PC-9 (cell line): ENCODE measurements around the gene IL5. TPM values are rescaled to one million over a fixed set of nuclear protein-coding genes. Genes with fewer than 3 reads are reported as not detected.

Source experiments
- BruUV-seq: library from RNA; stranded (reverse); fragments of 400-500 nt; replicated peaks from 2 replicates; lab custom pipeline; 2021; lab: Mats Ljungman, UMichigan
- CTCF ChIA-PET: fragments of 300-600 bp; sonication (Branson Sonifier 250); formaldehyde crosslinking; loops from one replicate; lab custom pipeline; 2022; ENCODE audit warnings: antibody characterized with exemption; lab: Charles Lee
- POLR2A ChIA-PET: fragments of 300-600 bp; sonication (Branson Sonifier 250); formaldehyde crosslinking; loops from one replicate; lab custom pipeline; 2022; ENCODE audit warnings: antibody characterized with exemption; ENCODE audit not compliant: unreplicated experiment; lab: Charles Lee
- DNase-seq, 2 experiments: peaks; one replicate each; pipeline versions ENCODE4 v3.0.0 to v3.0.0-alpha.2; 2015 to 2022; ENCODE audit warnings: mixed read lengths in 1 of 2
- H2AFZ ChIP-seq: fragments of 200-600 bp; sonication (generic); 2 replicates; pipeline ENCODE4 v1.8.1; 2017; ENCODE audit warnings: antibody characterized with exemption
- H3F3A ChIP-seq: fragments of 200-600 bp; sonication (generic); 2 replicates; pipeline ENCODE4 v1.8.1; 2017; ENCODE audit warnings: antibody characterized with exemption, mild to moderate bottlenecking, low read depth; ENCODE audit not compliant: insufficient read depth
- H3K27ac ChIP-seq: fragments of 200-600 bp; sonication (generic); 2 replicates; pipeline ENCODE4 v1.6.1; 2016; ENCODE audit warnings: mixed run types
- H3K27me3 ChIP-seq: fragments of 200-600 bp; sonication (generic); 2 replicates; pipeline ENCODE4 v1.6.1; 2016; ENCODE audit warnings: low read depth, mixed run types; ENCODE audit not compliant: insufficient read depth
- H3K36me3 ChIP-seq: fragments of 200-600 bp; sonication (generic); 2 replicates; pipeline ENCODE4 v1.6.1; 2016; ENCODE audit warnings: low read depth, mixed run types
- H3K4me1 ChIP-seq: fragments of 200-600 bp; sonication (generic); replicated peaks from 2 replicates; pipeline ENCODE4 v1.6.1; 2016; ENCODE audit warnings: mixed run types; ENCODE audit not compliant: insufficient read depth
- H3K4me2 ChIP-seq: fragments of 200-600 bp; sonication (generic); 2 replicates; pipeline ENCODE4 v1.6.1; 2017; ENCODE audit warnings: mixed run types
- H3K4me3 ChIP-seq: fragments of 200-600 bp; sonication (generic); 2 replicates; pipeline ENCODE4 v1.6.1; 2016; ENCODE audit warnings: mixed run types
- H3K79me2 ChIP-seq: fragments of 200-600 bp; sonication (generic); 2 replicates; pipeline ENCODE4 v1.6.1; 2017; ENCODE audit warnings: low read depth, mixed run types
- H3K9me2 ChIP-seq: fragments of 200-600 bp; sonication (generic); 2 replicates; pipeline ENCODE4 v1.8.1; 2017; ENCODE audit warnings: mild to moderate bottlenecking; ENCODE audit not compliant: insufficient read depth
- H3K9me3 ChIP-seq: fragments of 200-600 bp; sonication (generic); 2 replicates; pipeline ENCODE4 v1.8.1; 2016; ENCODE audit warnings: low read depth; ENCODE audit not compliant: insufficient read depth
- H4K20me1 ChIP-seq: fragments of 200-600 bp; sonication (generic); 2 replicates; pipeline ENCODE4 v1.8.1; 2017; ENCODE audit not compliant: insufficient read depth
- CTCF ChIP-seq: fragments of 200-600 bp; sonication (generic); conservative IDR thresholded peaks from 2 replicates; pipeline ENCODE4 v1.6.1; 2017; ENCODE audit warnings: mixed run types, antibody characterized with exemption, mild to moderate bottlenecking, moderate library complexity
- EZH2 ChIP-seq: fragments of 200-600 bp; sonication (generic); IDR thresholded peaks from 2 replicates; pipeline ENCODE4 v1.8.0; 2017; ENCODE audit warnings: antibody characterized with exemption, low read depth
- intact Hi-C: fragments of 100-400 bp; cut with micrococcal nuclease; formaldehyde crosslinking; loops from one replicate; pipeline ENCODE4 v1.10.0; 2022; ENCODE audit not compliant: unreplicated experiment
- total RNA-seq: library from RNA; stranded (reverse); gene quantifications from 2 replicates; pipeline ENCODE4 v1.2.3, GENCODE V29; 2021

The IL5 gene
- total RNA-seq, 1 experiment from 2014 or later: not detected

- ChIA-PET POLR2A (no interaction called here), CTCF (interaction anchor here (1.0 to 1.3 kb wide), 2 partner anchors 35 to 115 kb away, joined by 3 to 8 read pairs; no protein-coding TSS in a partner anchor)
- H3K36me3 ChIP-seq: no peaks in the 10 kb centered on the region
- no peaks in the 10 kb centered on the region for H4K20me1 ChIP-seq
- H3K9me3 ChIP-seq: no peaks in the 10 kb centered on the region; the same call in 1 of the 2 replicates
- no peak overlapping the region for H2AFZ ChIP-seq
- BruUV-seq: no TSS peak
- no peak overlapping the region for H3K4me3 ChIP-seq
- peaks cover 46% of the 10 kb centered on the region for H3K4me1 ChIP-seq
- DNase-seq: no peak
- intact Hi-C loops: loop anchor here (1.0 to 2.0 kb wide), 2 partner anchors 115 to 437 kb away; no protein-coding TSS in a partner anchor
- peaks cover 31% of the 10 kb centered on the region for H3F3A ChIP-seq
- no peaks in the 10 kb centered on the region for H3K9me2 ChIP-seq
- TF ChIP-seq CTCF: no peak
- TF ChIP-seq EZH2: no peak
- no peak overlapping the region for H3K27ac ChIP-seq
- no peaks in the 10 kb centered on the region for H3K27me3 ChIP-seq
- H3K79me2 ChIP-seq: no peaks in the 10 kb centered on the region
- H3K4me2 ChIP-seq: no peak overlapping the region
These were observed 41.7 kb downstream of the IL5 start for GRCh38 chr5:132501629-132501956.

DNA sequence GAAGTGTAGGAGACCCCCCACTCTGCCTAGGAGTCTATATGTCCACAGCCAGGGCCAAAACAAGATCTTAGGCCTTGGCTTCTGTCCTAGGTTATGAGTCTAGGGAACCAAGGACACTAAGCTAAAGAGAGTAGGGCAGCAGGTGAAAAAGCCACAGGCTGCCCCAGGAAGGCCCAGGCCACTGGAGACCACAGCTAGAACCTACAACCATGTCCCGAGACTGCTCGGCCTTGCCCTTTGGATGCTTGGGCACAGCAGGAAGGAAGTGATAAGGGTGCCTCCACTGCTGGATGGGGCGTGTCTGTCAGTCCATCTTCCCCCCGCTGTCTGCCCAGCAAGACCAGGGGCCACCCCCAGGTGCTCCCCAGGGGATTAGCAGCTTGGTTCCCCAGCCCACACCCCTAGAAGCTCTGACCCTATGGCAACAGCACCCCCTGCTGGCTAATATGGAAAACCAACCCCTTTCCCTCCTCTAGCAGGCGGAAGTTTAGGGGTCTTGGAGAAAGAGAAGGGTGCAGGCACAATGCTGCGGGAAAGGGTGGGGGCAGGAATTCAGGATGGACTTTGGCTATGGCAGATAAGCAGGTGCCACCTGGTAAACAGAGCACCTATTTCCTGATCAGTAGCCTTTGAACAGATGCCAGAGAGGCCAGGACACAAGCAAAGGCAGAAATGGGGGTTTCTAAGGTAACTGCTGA, 42.2 kb downstream of the IL5 start:
- POLR2A ChIA-PET: no interaction called here
- DNase-seq: peak in 1 of 2 experiments; percentile 45
- Histone ChIP-seq H3F3A (peaks cover 30% of the 10 kb centered on the region), H3K79me2 (no peaks in the 10 kb centered on the region), H3K36me3 (no peaks in the 10 kb centered on the region), H3K27me3 (no peaks in the 10 kb centered on the region), H4K20me1 (no peaks in the 10 kb centered on the region), H3K9me3 (no peaks in the 10 kb centered on the region; the same call in 1 of the 2 replicates), H3K4me1 (peaks cover 46% of the 10 kb centered on the region), H3K9me2 (no peaks in the 10 kb centered on the region), H3K4me2 (no peak overlapping the region), H3K4me3 (no peak overlapping the region), H2AFZ (no peak overlapping the region), H3K27ac (no peak overlapping the region)
- no TSS peak for BruUV-seq
- TF ChIP-seq EZH2 (no peak), CTCF (peak; percentile 89)
- intact Hi-C loops: loop anchor here (1.0 to 2.0 kb wide), 2 partner anchors 115 to 436 kb away; no protein-coding TSS in a partner anchor
- CTCF ChIA-PET: interaction anchor here (0.9 to 1.3 kb wide), 3 partner anchors 35 to 263 kb away, joined by 3 to 8 read pairs (median 3); no protein-coding TSS in a partner anchor

GRCh38 chr5:132500244-132500930, 42.9 kb downstream of the IL5 start:
- no peak for DNase-seq
- CTCF ChIA-PET: interaction anchor here (0.6 to 1.3 kb wide), 3 partner anchors 113 to 420 kb away, joined by 3 to 8 read pairs (median 4); no protein-coding TSS in a partner anchor
- no peaks in the 10 kb centered on the region for H3K27me3 ChIP-seq
- peaks cover 49% of the 10 kb centered on the region for H3K4me1 ChIP-seq
- no peak for TF ChIP-seq EZH2
- no peak for TF ChIP-seq CTCF
- H3K9me2 ChIP-seq: no peaks in the 10 kb centered on the region
- intact Hi-C loops: loop anchor here (2.0 kb wide), 1 partner anchor 436 kb away; no protein-coding TSS in a partner anchor
- H3K9me3 ChIP-seq: no peaks in the 10 kb centered on the region
- POLR2A ChIA-PET: no interaction called here
- H3K79me2 ChIP-seq: no peaks in the 10 kb centered on the region
- no peak overlapping the region for H3K4me3 ChIP-seq
- BruUV-seq: no TSS peak
- no peaks in the 10 kb centered on the region for H4K20me1 ChIP-seq
- 0 out of 2 replicates have a peak overlapping the region, but pooled peaks have one; percentile 37 for H3K27ac ChIP-seq
- H3K4me2 ChIP-seq: no peak overlapping the region
- H3F3A ChIP-seq: peaks cover 33% of the 10 kb centered on the region
- H3K36me3 ChIP-seq: no peaks in the 10 kb centered on the region
- no peak overlapping the region for H2AFZ ChIP-seq
